GM19324 (cell line): Measurements from ENCODE around the gene ZNF629.

Source experiments
- ATAC-seq: cut with Tn5 transposase; IDR thresholded peaks from one replicate; pipeline ENCODE4 v1.9.1; 2021; ENCODE audit warnings: mild to moderate bottlenecking, moderate library complexity; ENCODE audit not compliant: unreplicated experiment, low FRiP score

Gene ZNF629

GRCh38 chr16:30786115-30786935, 680 bp downstream of the ZNF629 start:
- no peak for ATAC-seq

DNA sequence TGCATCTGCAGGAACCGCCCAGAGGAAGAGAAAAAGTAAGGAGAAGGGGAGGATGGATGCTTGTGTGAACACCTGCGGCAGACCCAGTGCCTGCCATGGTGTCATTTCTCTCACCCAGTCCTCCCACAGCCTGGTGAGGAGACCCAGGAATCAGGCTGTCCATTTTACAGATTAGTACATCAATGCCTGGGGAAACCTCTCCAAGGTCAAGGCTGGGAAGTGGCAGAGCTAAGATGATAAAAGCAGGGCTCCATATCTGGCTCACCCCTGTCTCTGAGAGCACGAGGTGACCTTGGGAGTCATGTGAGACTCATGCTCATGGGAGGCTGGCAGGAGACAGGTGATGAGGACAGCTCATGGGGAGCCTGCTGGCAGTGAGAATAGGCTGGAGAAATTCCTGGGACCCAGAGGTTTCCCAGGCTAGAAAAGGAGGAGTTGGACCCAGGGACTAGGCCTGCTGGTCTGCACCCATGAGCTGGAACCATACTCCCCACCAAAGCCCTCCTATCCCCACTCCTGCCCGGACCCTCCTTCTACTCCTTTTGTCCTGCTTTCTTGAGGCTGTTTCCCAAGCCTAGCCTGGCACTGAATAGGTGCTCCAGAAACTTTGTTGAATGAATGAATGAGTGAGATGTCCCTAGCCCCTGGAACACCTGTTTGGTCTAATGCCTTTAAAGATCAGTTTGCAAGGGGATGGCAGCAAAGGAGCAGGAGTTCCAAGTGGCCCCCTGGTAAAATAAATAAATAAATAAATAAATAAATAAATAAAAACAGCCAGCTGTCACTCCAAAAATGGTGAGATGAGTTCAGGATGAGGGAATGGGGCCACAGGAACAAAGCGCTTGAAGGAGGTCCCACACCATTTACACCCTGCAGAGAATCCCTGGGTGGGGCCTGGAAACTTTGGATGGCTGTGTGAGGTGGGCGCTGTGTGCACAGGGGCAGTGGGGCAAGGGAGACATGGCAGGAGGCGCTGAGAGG, 1.6 kb downstream of the ZNF629 start:
- ATAC-seq, result no peak

GRCh38 chr16:30784215-30784614, 2.8 kb downstream of the ZNF629 start:
- no peak for ATAC-seq

- ATAC-seq, result no peak
Observed at GRCh38 chr16:30783280-30784109, 3.5 kb downstream of the ZNF629 start.

DNA sequence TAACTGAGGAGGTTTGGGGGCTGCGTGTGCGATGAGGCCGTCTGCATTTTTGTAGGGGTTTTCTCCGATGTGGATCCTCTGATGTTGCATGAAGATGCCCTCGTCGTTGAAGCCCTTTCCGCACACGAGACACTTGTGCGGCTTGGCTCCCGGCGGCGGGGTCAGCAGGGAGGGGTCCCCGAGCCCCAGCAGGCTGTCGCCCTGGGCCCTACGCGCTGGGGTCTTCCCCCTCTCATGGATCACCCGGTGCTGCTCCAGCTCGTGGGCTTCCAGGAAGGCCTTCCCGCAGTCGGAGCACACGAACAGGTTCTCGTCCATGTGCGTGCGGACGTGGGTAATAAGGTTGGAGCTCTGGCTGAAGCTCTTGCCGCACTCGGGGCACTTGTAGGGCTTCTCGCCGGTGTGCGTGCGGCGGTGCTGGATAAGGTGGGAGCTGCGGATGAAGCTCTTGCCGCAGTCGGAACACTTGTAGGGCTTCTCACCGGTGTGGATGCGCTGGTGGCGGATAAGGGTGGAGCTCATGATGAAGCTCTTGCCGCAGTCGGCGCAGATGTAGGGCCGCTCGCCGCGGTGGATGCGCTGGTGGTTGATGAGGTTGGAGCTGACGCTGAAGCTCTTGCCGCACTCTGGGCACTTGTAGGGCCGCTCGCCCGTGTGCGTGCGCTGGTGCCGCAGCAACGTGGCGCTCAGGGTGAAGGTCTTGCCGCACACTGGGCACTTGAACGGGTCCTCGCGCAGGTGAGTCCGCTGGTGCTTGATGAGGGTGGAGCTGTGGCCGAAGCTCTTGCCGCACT, 4.3 kb downstream of the ZNF629 start:
- no peak for ATAC-seq

DNA sequence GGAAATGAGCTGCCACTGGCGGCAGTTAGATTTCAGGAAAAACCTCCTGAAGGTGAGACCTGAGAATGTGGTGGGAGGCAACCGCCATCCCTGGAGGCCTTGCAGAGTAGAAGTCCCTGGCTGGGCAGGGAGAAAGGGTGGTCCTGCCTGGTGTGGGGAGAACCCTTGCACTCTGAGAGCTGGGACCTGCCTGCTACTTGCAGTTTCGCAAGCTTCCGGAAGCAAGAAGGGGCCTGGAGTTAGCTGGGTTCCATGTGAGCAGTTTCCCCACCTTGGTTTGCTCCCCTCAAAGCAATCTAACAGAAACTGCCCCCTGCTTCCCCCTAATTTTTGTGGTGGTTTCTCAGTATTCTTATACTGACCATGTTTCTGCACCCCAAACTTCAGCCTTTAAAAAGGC, 6.5 kb downstream of the ZNF629 start:
- no peak for ATAC-seq

- no peak for ATAC-seq
Observed at GRCh38 chr16:30780021-30780420, 7.0 kb downstream of the ZNF629 start.

DNA sequence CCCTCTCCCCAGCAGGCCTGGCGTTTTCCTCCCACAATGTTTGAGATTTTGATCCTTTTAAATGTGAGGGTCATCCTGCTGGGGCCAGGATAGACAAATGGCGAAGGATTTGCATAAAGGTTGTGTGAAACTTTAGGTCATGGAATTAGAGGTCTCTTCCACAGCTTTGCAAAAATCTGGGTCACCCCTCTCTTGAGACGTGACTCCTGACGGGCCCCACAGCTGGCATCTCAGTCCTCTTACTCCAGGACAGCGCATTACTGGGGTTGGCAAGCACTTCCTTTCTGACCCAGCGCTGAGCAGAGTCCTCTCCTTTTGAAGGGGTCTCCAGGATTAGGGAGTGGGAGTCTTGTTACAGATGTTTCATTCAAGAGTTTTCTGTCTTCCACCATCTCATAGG, 7.4 kb downstream of the ZNF629 start:
- ATAC-seq, result no peak

- ATAC-seq, result no peak
Observed at GRCh38 chr16:30778549-30779244, 8.3 kb downstream of the ZNF629 start.

DNA sequence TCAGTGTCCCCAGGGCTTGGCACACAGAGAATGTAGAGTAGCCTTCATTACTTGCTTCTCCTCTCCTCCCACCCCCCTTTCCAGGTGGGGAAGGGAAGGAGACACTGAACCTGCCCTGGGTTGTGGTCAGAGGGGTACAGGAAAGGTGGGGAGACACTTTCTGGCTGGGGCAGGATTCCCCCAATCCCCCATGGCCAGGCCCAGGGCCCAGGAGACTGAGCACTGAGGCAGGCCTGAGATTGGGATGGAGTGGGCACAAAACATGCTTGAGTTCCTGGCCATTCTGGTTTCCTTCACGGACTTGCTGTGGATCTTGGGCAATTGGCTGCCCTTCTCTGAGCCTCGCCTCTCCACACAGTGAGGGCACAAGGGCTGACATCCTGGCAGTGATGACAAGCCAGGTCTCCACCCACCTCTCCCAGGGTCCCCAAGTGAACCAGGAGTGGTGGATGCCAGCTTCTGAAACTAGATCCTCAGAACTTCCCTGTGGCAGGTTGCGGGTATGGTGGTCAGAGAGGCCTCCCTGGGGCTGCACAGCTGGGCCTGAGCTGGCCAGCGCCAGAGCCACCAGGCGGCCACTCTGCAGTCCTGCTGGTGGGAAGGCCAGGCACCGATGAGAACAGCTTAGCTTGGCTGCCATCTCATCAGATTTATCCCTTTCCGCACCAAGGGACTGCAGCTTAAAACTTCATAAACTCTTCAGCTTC, 9.3 kb downstream of the ZNF629 start:
- ATAC-seq, result no peak

GRCh38 chr16:30775392-30776188, 11.4 kb downstream of the ZNF629 start:
- no peak for ATAC-seq

GRCh38 chr16:30775131-30775391, 11.9 kb downstream of the ZNF629 start:
- ATAC-seq, result no peak

- no peak for ATAC-seq
Observed at GRCh38 chr16:30774367-30775130, 12.5 kb downstream of the ZNF629 start.

- ATAC-seq, result no peak
Observed at GRCh38 chr16:30773826-30774225, 13.2 kb downstream of the ZNF629 start.

DNA sequence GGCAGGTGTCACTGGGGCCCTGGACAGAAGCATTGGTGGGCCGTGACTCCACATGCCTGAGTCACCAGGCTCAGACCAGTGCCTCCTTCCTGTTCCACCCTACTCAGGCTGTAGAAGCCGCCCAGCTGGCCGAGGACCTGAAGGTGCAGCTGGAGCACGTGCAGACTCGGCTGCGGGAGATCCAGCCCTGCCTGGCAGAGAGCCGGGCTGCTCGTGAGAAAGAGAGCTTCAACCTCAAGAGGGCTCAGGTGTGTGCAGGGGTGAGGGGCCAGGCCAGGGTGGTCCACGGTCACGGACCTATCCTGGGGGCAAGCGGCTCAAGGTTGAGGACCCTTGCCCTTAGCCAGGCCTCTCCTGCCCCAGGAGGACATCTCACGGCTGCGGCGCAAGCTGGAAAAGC, 15.3 kb downstream of the ZNF629 start:
- ATAC-seq, result no peak

- no peak for ATAC-seq
Observed at GRCh38 chr16:30769379-30770089, 17.5 kb downstream of the ZNF629 start.
